SK-N-SH treated with all-trans-retinoic acid at 6 μM for 48 hours (cell line): Measurements from ENCODE around the gene QRICH1.

ENCODE experiments used
- ARNTL ChIP-seq: fragments of 450-650 bp; formaldehyde crosslinking; IDR thresholded peaks from 2 replicates; pipeline ENCODE4 v1.5.0; 2020; ENCODE audit warnings: low read depth, mild to moderate bottlenecking, moderate library complexity, borderline replicate concordance
- CSDC2 ChIP-seq: fragments of 250-450 bp; sonication (Bioruptor Pico); IDR thresholded peaks from 2 replicates; pipeline ENCODE4 v1.5.0; 2020; ENCODE audit warnings: mild to moderate bottlenecking, moderate library complexity
- GLIS3 ChIP-seq: fragments of 250-450 bp; sonication (Bioruptor Pico); IDR thresholded peaks from 2 replicates; pipeline ENCODE4 v1.5.0; 2020; ENCODE audit warnings: mild to moderate bottlenecking, moderate library complexity
- ISL1 ChIP-seq: fragments of 250-450 bp; sonication (Bioruptor Pico); IDR thresholded peaks from 2 replicates; pipeline ENCODE4 v2.1.2; 2022; ENCODE audit warnings: mild to moderate bottlenecking, moderate library complexity
- PATZ1 ChIP-seq: fragments of 250-450 bp; sonication (Bioruptor Pico); IDR thresholded peaks from 2 replicates; pipeline ENCODE4 v1.8.0; 2020; ENCODE audit warnings: mild to moderate bottlenecking, moderate library complexity, borderline replicate concordance
- POU6F1 ChIP-seq: fragments of 250-450 bp; sonication (Bioruptor Pico); IDR thresholded peaks from 2 replicates; pipeline ENCODE4 v1.8.0; 2021; ENCODE audit warnings: low read depth, mild to moderate bottlenecking, moderate library complexity, borderline replicate concordance
- RARB ChIP-seq: fragments of 250-450 bp; sonication (Bioruptor Pico); IDR thresholded peaks from 2 replicates; pipeline ENCODE4 v1.8.0; 2021; ENCODE audit warnings: mild to moderate bottlenecking, moderate library complexity
- SNAI2 ChIP-seq: fragments of 250-450 bp; sonication (Bioruptor Pico); IDR thresholded peaks from 2 replicates; pipeline ENCODE4 v1.5.0; 2020; ENCODE audit warnings: mild to moderate bottlenecking, moderate library complexity
- TOX ChIP-seq: fragments of 250-450 bp; sonication (Bioruptor Pico); IDR thresholded peaks from 2 replicates; pipeline ENCODE4 v1.8.0; 2021; ENCODE audit warnings: mild to moderate bottlenecking, moderate library complexity, borderline replicate concordance
- ZNF8 ChIP-seq: fragments of 450-650 bp; formaldehyde crosslinking; IDR thresholded peaks from 2 replicates; pipeline ENCODE4 v1.5.0; 2020; ENCODE audit warnings: mild to moderate bottlenecking, moderate library complexity

- no peak for TF ChIP-seq ZNF8 (CRISPR knock-in tag)
- TF ChIP-seq CSDC2 (CRISPR knock-in tag), result no peak
- TF ChIP-seq RARB (CRISPR knock-in tag), result no peak
- TF ChIP-seq POU6F1, result no peak
- TF ChIP-seq ISL1, result no peak
- no peak for TF ChIP-seq TOX (CRISPR knock-in tag)
- TF ChIP-seq PATZ1 (CRISPR knock-in tag), result no peak
- TF ChIP-seq ARNTL (CRISPR knock-in tag), result no peak
- TF ChIP-seq SNAI2, result no peak
- no peak for TF ChIP-seq GLIS3
These were observed 18.4 kb upstream of the QRICH1 start for GRCh38 chr3:49112262-49112661.
